Cardiac septum (tissue), 1 donor: Measurements from ENCODE around the gene MVK. TPM values are rescaled to one million over a fixed set of nuclear protein-coding genes. Genes with fewer than 3 reads are reported as not detected.

ENCODE experiments used
- DNase-seq: peaks from one replicate; pipeline ENCODE4 v3.0.0-alpha.2; 2020; ENCODE audit warnings: low spot score
- intact Hi-C: fragments of 100-400 bp; cut with DNase I; formaldehyde crosslinking; loops from one replicate; pipeline ENCODE4 v1.14.0; 2022
- total RNA-seq: library from RNA; stranded (reverse); fragmentation: NEBNext Ultra II Directional; extraction: Animal tissue kit (Norgen Biotek cat#: 25700); gene quantifications from one replicate; pipeline ENCODE4 v1.2.1, GENCODE V29; 2021
- donor health status: DM: no; HTN: no; CAD: no.

Gene MVK
- total RNA-seq, 1 donor from 2014 or later: 12.4 TPM

- intact Hi-C loops: no loop called here
- no peak for DNase-seq
Measured at GRCh38 chr12:109641422-109641821, 67.8 kb downstream of the MVK start.

GRCh38 chr12:109642506-109643132 is 69.0 kb downstream of the MVK start:
- intact Hi-C loops: no loop called here
- no peak for DNase-seq

- intact Hi-C loops: no loop called here
- DNase-seq: no peak
Measured at GRCh38 chr12:109645194-109645593, 71.6 kb downstream of the MVK start.

- DNase-seq: no peak
- intact Hi-C loops: no loop called here
Measured at GRCh38 chr12:109645708-109646107, 72.1 kb downstream of the MVK start.

Other genes starting within 250 kb of the MVK start
- gene MYO1H, start 225.9 kb upstream of the MVK start, total RNA-seq: not detected
- gene KCTD10, start 96.5 kb upstream of the MVK start, total RNA-seq: 42.3 TPM
- gene UBE3B, start 96.2 kb upstream of the MVK start, total RNA-seq: 47.1 TPM
- gene MMAB, start 290 bp upstream of the MVK start, total RNA-seq: 41.3 TPM
- gene FAM222A, start 140.0 kb downstream of the MVK start, total RNA-seq: 7.8 TPM